Coronary artery (tissue), 2 donors: ENCODE results near the gene ARV1.

Source experiments
- DNase-seq: peaks from one replicate; pipeline ENCODE4 v3.0.0-alpha.2; 2017; ENCODE audit warnings: low spot score
- H3K27ac ChIP-seq, 2 donors: fragments of 200-600 bp; sonication (generic); one replicate each; pipeline ENCODE4 v1.5.1; 2016 to 2019
- H3K4me3 ChIP-seq: fragments of 200-600 bp; sonication (generic); 2 replicates; pipeline ENCODE4 v1.5.1; 2016; ENCODE audit warnings: mild to moderate bottlenecking, moderate library complexity
- CTCF ChIP-seq: fragments of 200-600 bp; sonication (generic); IDR thresholded peaks from one replicate; pipeline ENCODE4 v1.5.1; 2019; ENCODE audit warnings: antibody characterized with exemption

ARV1 gene

GRCh38 chr1:231032963-231033362, 54.1 kb downstream of the ARV1 start:
- no peak for DNase-seq
- no peak for TF ChIP-seq CTCF
- no peak overlapping the region for H3K27ac ChIP-seq

GRCh38 chr1:231035799-231036198, 56.9 kb downstream of the ARV1 start:
- Histone ChIP-seq H3K4me3 (no peak overlapping the region), H3K27ac (no peak overlapping the region)
- DNase-seq: no peak
- no peak for TF ChIP-seq CTCF

More at GRCh38 chr1:231032963-231033362, 54.1 kb downstream of the ARV1 start:
- H3K4me3 ChIP-seq: no peak overlapping the region

GRCh38 chr1:231036416-231036815, 57.5 kb downstream of the ARV1 start:
- no peak overlapping the region for H3K4me3 ChIP-seq

GRCh38 chr1:231037585-231038517, 59.0 kb downstream of the ARV1 start:
- no peak for DNase-seq
- Histone ChIP-seq H3K27ac (no peak overlapping the region), H3K4me3 (no peak overlapping the region)
- TF ChIP-seq CTCF: no peak

More at GRCh38 chr1:231036416-231036815, 57.5 kb downstream of the ARV1 start:
- TF ChIP-seq CTCF: no peak
- DNase-seq: no peak
- H3K27ac ChIP-seq: no peak overlapping the region

- Histone ChIP-seq H3K4me3 (peak overlapping the region; percentile 83), H3K27ac (no peak overlapping the region)
- DNase-seq: no peak
- no peak for TF ChIP-seq CTCF
These were observed 60.5 kb downstream of the ARV1 start for GRCh38 chr1:231039161-231040018.

- no peak for TF ChIP-seq CTCF
- Histone ChIP-seq H3K27ac (peak within 1 kb of the TSS in 1 of 2 donors; percentile 25), H3K4me3 (peak within 1 kb of the TSS; percentile 83)
- DNase-seq: no peak
These were observed 61.3 kb downstream of the ARV1 start, which contains the start of gene FAM89A for GRCh38 chr1:231040019-231040799. Gene FAM89A (minus strand): TSS chr1:231040254. CDS start chr1:231040211, 43 bp downstream.
